GM12878 (cell line): ENCODE measurements around the gene PFKFB3. TPM values are rescaled to one million over a fixed set of nuclear protein-coding genes. Genes with fewer than 3 reads are reported as not detected.

Experiments used
- ATAC-seq: fragments of 200-7000 bp; cut with Tn5 transposase; 3 replicates; pipeline ENCODE4 v1.9.1; 2020; ENCODE audit warnings: mild to moderate bottlenecking, moderate library complexity
- BruUV-seq: library from RNA; stranded (reverse); fragments of 400-500 nt; replicated peaks from 2 replicates; lab custom pipeline; 2021; lab: Mats Ljungman, UMichigan
- CTCF ChIA-PET: fragments of 300-600 bp; sonication (Branson Sonifier 250); formaldehyde crosslinking; extraction: SDS; loops from one replicate; lab custom pipeline; 2021; ENCODE audit warnings: inconsistent platforms; lab: Yijun Ruan, JAX
- POLR2A ChIA-PET: fragments of 350-600 bp; formaldehyde crosslinking; extraction: SDS; loops from one replicate; lab custom pipeline; 2021; ENCODE audit warnings: inconsistent platforms; lab: Charles Lee
- RAD21 ChIA-PET: fragments of 300-600 bp; sonication (Branson Sonifier 250); formaldehyde crosslinking; loops from one replicate; lab custom pipeline; 2023; ENCODE audit warnings: antibody characterized with exemption; ENCODE audit not compliant: unreplicated experiment; lab: Charles Lee
- SMC1A ChIA-PET: fragments of 300-600 bp; sonication (Branson Sonifier 250); formaldehyde crosslinking; loops from one replicate; lab custom pipeline; 2023; ENCODE audit not compliant: unreplicated experiment, uncharacterized antibody; lab: Charles Lee
- DNase-seq: peaks from one replicate; pipeline ENCODE4 v3.0.0-alpha.2; 2011; ENCODE audit warnings: low read depth, low spot score
- FAIRE-seq: peaks from 3 replicates; lab custom pipeline; 2011; peaks lifted over from hg19 to GRCh38; lab: Jason Lieb, UNC
- H2AFZ ChIP-seq: 2 replicates; pipeline ENCODE4 v1.6.0; 2011; ENCODE audit warnings: low read depth, low read length, control low read depth; ENCODE audit not compliant: control insufficient read depth
- H3K27ac ChIP-seq: 2 replicates; pipeline ENCODE4 v1.5.1; 2011; ENCODE audit warnings: control low read depth; ENCODE audit not compliant: control insufficient read depth, insufficient read depth
- H3K27me3 ChIP-seq, 2 experiments: replicated peaks in 1 of 2; 2 replicates each; pipeline versions ENCODE4 v1.6.0 to v1.6.1; 2011; ENCODE audit warnings: low read length in 1 of 2; ENCODE audit not compliant: control insufficient read depth in 2 of 2, insufficient read depth in 2 of 2
- H3K36me3 ChIP-seq, 2 experiments: 2 replicates each; pipeline ENCODE4 v1.5.1; 2011; ENCODE audit warnings: low read length in 1 of 2; ENCODE audit not compliant: control insufficient read depth in 2 of 2, insufficient read depth in 2 of 2
- H3K4me1 ChIP-seq: 2 replicates; pipeline ENCODE4 v1.6.1; 2011; ENCODE audit warnings: mild to moderate bottlenecking, low read length, moderate library complexity, mixed read lengths; ENCODE audit not compliant: control insufficient read depth, insufficient read depth
- H3K4me2 ChIP-seq: 2 replicates; pipeline ENCODE4 v1.6.0; 2011; ENCODE audit warnings: control low read depth; ENCODE audit not compliant: control insufficient read depth, insufficient read depth
- H3K4me3 ChIP-seq: fragments of 200-600 bp; sonication (generic); 2 replicates; pipeline ENCODE4 v1.5.1; 2016
- H3K79me2 ChIP-seq: 2 replicates; pipeline ENCODE4 v1.6.0; 2011; ENCODE audit warnings: low read length; ENCODE audit not compliant: control insufficient read depth, insufficient read depth
- H3K9ac ChIP-seq: 2 replicates; pipeline ENCODE4 v1.8.0; 2011; ENCODE audit warnings: low read length, control low read depth, mixed read lengths; ENCODE audit not compliant: control insufficient read depth, insufficient read depth
- H3K9me3 ChIP-seq: replicated peaks from 3 replicates; pipeline ENCODE4 v1.5.1; 2011; ENCODE audit warnings: mild to moderate bottlenecking, low read length; ENCODE audit not compliant: control insufficient read depth, insufficient read depth
- H4K20me1 ChIP-seq: 2 replicates; pipeline ENCODE4 v1.6.0; 2011; ENCODE audit not compliant: control insufficient read depth, insufficient read depth
- BCLAF1 ChIP-seq: fragments of 450-650 bp; IDR thresholded peaks from 2 replicates; pipeline ENCODE4 v1.6.1; 2017; ENCODE audit warnings: antibody characterized with exemption, mild to moderate bottlenecking, moderate library complexity
- BRCA1 ChIP-seq: IDR thresholded peaks from 2 replicates; pipeline ENCODE4 v1.6.1; 2011; ENCODE audit warnings: low read depth, low read length, improper control_type of control experiment
- HCFC1 ChIP-seq: fragments of 150-350 bp; IDR thresholded peaks from 2 replicates; pipeline ENCODE4 v1.6.1; 2014; ENCODE audit warnings: low read length
- IRF3 ChIP-seq: fragments of 450-650 bp; IDR thresholded peaks from 2 replicates; pipeline ENCODE4 v1.6.1; 2014; ENCODE audit warnings: mild to moderate bottlenecking
- JUNB ChIP-seq: IDR thresholded peaks from 2 replicates; pipeline ENCODE4 v1.6.1; 2016; ENCODE audit warnings: antibody characterized with exemption, mild to moderate bottlenecking
- KAT2A ChIP-seq: conservative IDR thresholded peaks from 2 replicates; pipeline ENCODE4 v1.6.1; 2011; ENCODE audit warnings: low read depth, low read length; ENCODE audit not compliant: control insufficient read depth
- NKRF ChIP-seq: fragments of 450-650 bp; conservative IDR thresholded peaks from 2 replicates; pipeline ENCODE4 v1.6.1; 2017; ENCODE audit warnings: mild to moderate bottlenecking, moderate library complexity
- ZBTB33 ChIP-seq: fragments of 450-650 bp; IDR thresholded peaks from 2 replicates; pipeline ENCODE4 v1.6.1; 2017; ENCODE audit warnings: mild to moderate bottlenecking
- ZNF207 ChIP-seq: fragments of 450-650 bp; IDR thresholded peaks from 2 replicates; pipeline ENCODE4 v1.6.1; 2014; ENCODE audit warnings: antibody characterized with exemption, mild to moderate bottlenecking, borderline replicate concordance
- ZNF384 ChIP-seq: IDR thresholded peaks from 2 replicates; pipeline ENCODE4 v1.6.1; 2012; ENCODE audit warnings: low read depth, mild to moderate bottlenecking, low read length, improper control_type of control experiment, borderline replicate concordance
- ZZZ3 ChIP-seq: IDR thresholded peaks from 2 replicates; pipeline ENCODE4 v1.6.1; 2011; ENCODE audit warnings: low read depth; ENCODE audit not compliant: control insufficient read depth, insufficient read length
- in situ Hi-C: fragments of 300-500 bp; cut with MboI; formaldehyde crosslinking; loops from 9 replicates; pipeline ENCODE4 v1.14.3; 2018; ENCODE audit warnings: mixed read lengths
- intact Hi-C: fragments of 100-400 bp; cut with micrococcal nuclease; formaldehyde crosslinking; loops from one replicate; pipeline ENCODE4 v1.14.2; 2022; ENCODE audit not compliant: unreplicated experiment
- polyA plus RNA-seq, 11 experiments: library from polyadenylated mRNA; depleted of rRNA in 4 of 11; unstranded in 6 of 11; stranded (reverse) in 5 of 11; fragments of >200 nt; fragmentation: Nextera tagmentation in 4 of 11; fragmentation: Illumina TruSeq in 1 of 11; extraction: Ambion mirVana in 4 of 11; extraction: Trizol in 1 of 11; gene quantifications; 1 replicate in 1 of 11; 2 replicates in 10 of 11; pipeline versions ENCODE4 v1.2.1 to v1.2.3, GENCODE V29; 2011 to 2016; ENCODE audit warnings: inconsistent platforms in 2 of 11, missing spikeins in 2 of 11, low read depth in 1 of 11
- total RNA-seq, 4 experiments: library from RNA; depleted of rRNA in 3 of 4; stranded (reverse); fragments of >200 nt in 3 of 4; fragmentation: Illumina TruSeq in 1 of 4; extraction: Trizol in 1 of 4; gene quantifications; 2 replicates each; pipeline versions ENCODE4 v1.2.1 to v1.2.3, GENCODE V29; 2013 to 2021

PFKFB3 gene
- total and polyA plus RNA-seq, 10 of the 15 experiments (the other 5 are each of a cell fraction or from before 2014, with no cell fraction given): 1.6 to 46.7 (median 13.7) TPM

GRCh38 chr10:6256439-6256838 lies 53.7 kb downstream of the PFKFB3 start (continued):
- TF ChIP-seq ZNF207 (no peak), ZNF384 (no peak), ZBTB33 (no peak), BRCA1 (no peak)

- RAD21 ChIA-PET: no interaction called here
- CTCF ChIA-PET: no interaction called here
- H3K4me2 ChIP-seq: no peak overlapping the region
- no peak overlapping the region for H3K4me3 ChIP-seq
- POLR2A ChIA-PET: no interaction called here
- BruUV-seq: no TSS peak
- peaks cover 4% of the 10 kb centered on the region; the same call in 2 of the 3 replicates for H3K9me3 ChIP-seq
- no peak overlapping the region for H3K9ac ChIP-seq
- no peaks in the 10 kb centered on the region for H3K79me2 ChIP-seq
- intact Hi-C loops: no loop called here
- H2AFZ ChIP-seq: no peak overlapping the region
- TF ChIP-seq KAT2A: no peak
- TF ChIP-seq NKRF: no peak
- no peak for TF ChIP-seq IRF3
- no peak for TF ChIP-seq HCFC1
- no peak for TF ChIP-seq ZZZ3
- no peak for TF ChIP-seq JUNB
- TF ChIP-seq BCLAF1: no peak
- TF ChIP-seq, all 136 proteins: peak for 0
- in situ Hi-C loops: no loop called here
- no peak for DNase-seq
- no peak overlapping the region for H3K27ac ChIP-seq
- FAIRE-seq: no peak
- no peaks in the 10 kb centered on the region for H3K27me3 ChIP-seq
- SMC1A ChIA-PET: no interaction called here
- H3K36me3 ChIP-seq: no peaks in the 10 kb centered on the region
- H4K20me1 ChIP-seq: no peaks in the 10 kb centered on the region
- no peak for ATAC-seq
- no peaks in the 10 kb centered on the region for H3K4me1 ChIP-seq
Measured at GRCh38 chr10:6259153-6259552, 56.4 kb downstream of the PFKFB3 start.
